H9 (cell line): ENCODE data around the gene CDKAL1. TPM values are rescaled to one million over a fixed set of nuclear protein-coding genes. Genes with fewer than 3 reads are reported as not detected.

Experiments
- DNase-seq: peaks from one replicate; pipeline ENCODE4 v3.0.0-alpha.2; 2017
- H2AFZ ChIP-seq: one replicate; pipeline ENCODE4 v1.6.1; 2013; ENCODE audit warnings: mild to moderate bottlenecking, low read length, control low read depth, moderate library complexity
- H2AK5ac ChIP-seq: 2 replicates; pipeline ENCODE4 v1.6.1; 2013; ENCODE audit warnings: low read length, control low read depth, mixed read lengths; ENCODE audit not compliant: insufficient read length
- H2BK120ac ChIP-seq: one replicate; pipeline ENCODE4 v1.6.1; 2013; ENCODE audit warnings: low read depth, mild to moderate bottlenecking, low read length, control low read depth, inconsistent platforms; ENCODE audit not compliant: poor library complexity, severe bottlenecking
- H2BK12ac ChIP-seq: 2 replicates; pipeline ENCODE4 v1.6.1; 2013; ENCODE audit warnings: low read length, control low read depth, mixed read lengths, low read depth; ENCODE audit not compliant: insufficient read length
- H2BK15ac ChIP-seq: 2 replicates; pipeline ENCODE4 v1.6.1; 2013; ENCODE audit warnings: low read depth, low read length, control low read depth
- H2BK20ac ChIP-seq: one replicate; pipeline ENCODE4 v1.6.1; 2013; ENCODE audit warnings: low read depth, mild to moderate bottlenecking, low read length, control low read depth, inconsistent platforms; ENCODE audit not compliant: poor library complexity, severe bottlenecking
- H2BK5ac ChIP-seq: 2 replicates; pipeline ENCODE4 v1.6.1; 2013; ENCODE audit warnings: low read length, control low read depth, mixed read lengths; ENCODE audit not compliant: insufficient read length
- H3K14ac ChIP-seq: 2 replicates; pipeline ENCODE4 v1.6.1; 2013; ENCODE audit warnings: low read length, control low read depth; ENCODE audit not compliant: insufficient read depth
- H3K18ac ChIP-seq: 2 replicates; pipeline ENCODE4 v1.6.1; 2013; ENCODE audit warnings: low read depth, mild to moderate bottlenecking, mixed read lengths, low read length, control low read depth; ENCODE audit not compliant: insufficient read length
- H3K23ac ChIP-seq: 2 replicates; pipeline ENCODE4 v1.6.1; 2013; ENCODE audit warnings: low read length, control low read depth, mixed read lengths, low read depth; ENCODE audit not compliant: insufficient read length
- H3K23me2 ChIP-seq: 2 replicates; pipeline ENCODE4 v1.6.1; 2013; ENCODE audit warnings: low read depth, mild to moderate bottlenecking, mixed read lengths, low read length, control low read depth; ENCODE audit not compliant: insufficient read length, poor library complexity, severe bottlenecking
- H3K27ac ChIP-seq: 2 replicates; pipeline ENCODE4 v1.5.1; 2013; ENCODE audit warnings: low read length, control low read depth, mixed read lengths, low read depth; ENCODE audit not compliant: insufficient read length
- H3K27me3 ChIP-seq: 2 replicates; pipeline ENCODE4 v1.6.1; 2013; ENCODE audit warnings: low read length, control low read depth, inconsistent platforms; ENCODE audit not compliant: insufficient read depth
- H3K4ac ChIP-seq: 2 replicates; pipeline ENCODE4 v1.6.1; 2013; ENCODE audit warnings: low read depth, mild to moderate bottlenecking, control low read depth, inconsistent platforms, low read length, moderate library complexity
- H3K4me1 ChIP-seq: 2 replicates; pipeline ENCODE4 v1.6.1; 2013; ENCODE audit warnings: low read length, control low read depth, inconsistent platforms; ENCODE audit not compliant: insufficient read depth
- H3K4me2 ChIP-seq: 2 replicates; pipeline ENCODE4 v1.6.1; 2013; ENCODE audit warnings: low read length, control low read depth, mixed read lengths; ENCODE audit not compliant: insufficient read length, insufficient read depth
- H3K56ac ChIP-seq: 2 replicates; pipeline ENCODE4 v1.6.1; 2013; ENCODE audit warnings: low read depth, mild to moderate bottlenecking, mixed read lengths, low read length, control low read depth; ENCODE audit not compliant: insufficient read length
- H3K79me1 ChIP-seq: 2 replicates; pipeline ENCODE4 v1.6.1; 2013; ENCODE audit warnings: low read depth, mild to moderate bottlenecking, moderate library complexity, low read length, control low read depth, inconsistent platforms; ENCODE audit not compliant: insufficient read depth, poor library complexity, severe bottlenecking
- H3K79me2 ChIP-seq: 2 replicates; pipeline ENCODE4 v1.6.1; 2013; ENCODE audit warnings: low read length, control low read depth, inconsistent platforms; ENCODE audit not compliant: insufficient read depth
- H3K9ac ChIP-seq: 2 replicates; pipeline ENCODE4 v1.6.1; 2013; ENCODE audit warnings: low read length, control low read depth, mixed read lengths; ENCODE audit not compliant: insufficient read length; ENCODE audit errors: extremely low read depth
- H3K9me3 ChIP-seq: one replicate; pipeline ENCODE4 v1.6.1; 2013; ENCODE audit warnings: low read depth, low read length, inconsistent platforms; ENCODE audit not compliant: control insufficient read depth
- H3T11ph ChIP-seq: one replicate; pipeline ENCODE4 v1.6.1; 2013; ENCODE audit warnings: mild to moderate bottlenecking, low read length, control low read depth, inconsistent platforms
- H4K20me1 ChIP-seq: one replicate; pipeline ENCODE4 v1.6.1; 2013; ENCODE audit not compliant: control insufficient read depth, insufficient read length, insufficient read depth
- H4K5ac ChIP-seq: 2 replicates; pipeline ENCODE4 v1.6.1; 2013; ENCODE audit warnings: low read depth, mild to moderate bottlenecking, mixed read lengths, low read length, control low read depth; ENCODE audit not compliant: insufficient read length
- H4K8ac ChIP-seq: replicated peaks from 2 replicates; pipeline ENCODE4 v1.6.1; 2013; ENCODE audit warnings: low read length, control low read depth, mixed read lengths, low read depth; ENCODE audit not compliant: insufficient read length
- H4K91ac ChIP-seq: 2 replicates; pipeline ENCODE4 v1.6.1; 2013; ENCODE audit warnings: low read depth, mild to moderate bottlenecking, moderate library complexity, mixed read lengths, low read length, control low read depth; ENCODE audit not compliant: insufficient read length
- H3K27ac Mint-ChIP-seq, 3 experiments: 2 replicates in 2 of 3; 3 replicates in 1 of 3; pipeline ENCODE4 v1.8.0; 2020 to 2021; ENCODE audit warnings: mixed read lengths in 3 of 3, mild to moderate bottlenecking in 1 of 3, moderate library complexity in 1 of 3
- H3K27me3 Mint-ChIP-seq: 2 replicates; pipeline ENCODE4 v1.8.0; 2021; ENCODE audit warnings: low read depth, mild to moderate bottlenecking, moderate library complexity, mixed read lengths
- H3K36me3 Mint-ChIP-seq, 3 experiments: 2 replicates in 2 of 3; 3 replicates in 1 of 3; pipeline ENCODE4 v1.8.0; 2020 to 2021; ENCODE audit warnings: low read depth in 3 of 3, mixed read lengths in 3 of 3; ENCODE audit not compliant: insufficient read depth in 1 of 3
- H3K4me1 Mint-ChIP-seq, 2 experiments: 2 replicates each; pipeline ENCODE4 v1.8.0; 2020; ENCODE audit warnings: mixed read lengths in 2 of 2
- H3K4me3 Mint-ChIP-seq, 2 experiments: 2 replicates in 1 of 2; 3 replicates in 1 of 2; pipeline ENCODE4 v1.8.0; 2020 to 2021; ENCODE audit warnings: mild to moderate bottlenecking in 2 of 2, mixed read lengths in 2 of 2, moderate library complexity in 1 of 2
- H3K9me3 Mint-ChIP-seq, 2 experiments: 2 replicates in 1 of 2; 3 replicates in 1 of 2; pipeline ENCODE4 v1.8.0; 2020; ENCODE audit warnings: mild to moderate bottlenecking in 2 of 2, mixed read lengths in 2 of 2, moderate library complexity in 1 of 2
- total RNA-seq: library from RNA; stranded (reverse); gene quantifications from 2 replicates; pipeline ENCODE4 v1.2.1, GENCODE V29; 2021
- TF ChIP-seq, protein P1 (sequence below): fragments of 200-600 bp; sonication (generic); conservative IDR thresholded peaks from 3 replicates; pipeline ENCODE4 v1.8.0; 2021; ENCODE audit warnings: antibody characterized with exemption, mild to moderate bottlenecking

The CDKAL1 gene
- total RNA-seq, 1 experiment from 2014 or later: 23.0 TPM

GRCh38 chr6:21235162-21235561 is 700.9 kb downstream of the CDKAL1 start:
- Histone ChIP-seq H3T11ph (no peak overlapping the region), H2BK120ac (no peak overlapping the region), H2AK5ac (no peak overlapping the region), H3K23me2 (no peaks in the 10 kb centered on the region), H4K91ac (no peak overlapping the region), H3K14ac (no peak overlapping the region), H2BK20ac (no peak overlapping the region), H3K27me3 (no peaks in the 10 kb centered on the region), H3K4me2 (no peak overlapping the region), H3K79me1 (no peaks in the 10 kb centered on the region), H2BK12ac (no peak overlapping the region), H3K56ac (no peak overlapping the region), H2BK15ac (no peak overlapping the region), H4K8ac (no peak overlapping the region), H3K9ac (no peak overlapping the region), H2AFZ (no peak overlapping the region), H3K9me3 (no peaks in the 10 kb centered on the region), H3K27ac (no peak overlapping the region), H3K79me2 (no peaks in the 10 kb centered on the region), H3K4ac (no peak overlapping the region), H3K18ac (no peak overlapping the region), H3K23ac (no peak overlapping the region), H2BK5ac (no peak overlapping the region), H4K5ac (no peak overlapping the region), H3K4me1 (peaks cover 3% of the 10 kb centered on the region; the same call in 1 of the 2 replicates), H4K20me1 (no peaks in the 10 kb centered on the region)
- DNase-seq: no peak
- TF ChIP-seq, protein P1, sequence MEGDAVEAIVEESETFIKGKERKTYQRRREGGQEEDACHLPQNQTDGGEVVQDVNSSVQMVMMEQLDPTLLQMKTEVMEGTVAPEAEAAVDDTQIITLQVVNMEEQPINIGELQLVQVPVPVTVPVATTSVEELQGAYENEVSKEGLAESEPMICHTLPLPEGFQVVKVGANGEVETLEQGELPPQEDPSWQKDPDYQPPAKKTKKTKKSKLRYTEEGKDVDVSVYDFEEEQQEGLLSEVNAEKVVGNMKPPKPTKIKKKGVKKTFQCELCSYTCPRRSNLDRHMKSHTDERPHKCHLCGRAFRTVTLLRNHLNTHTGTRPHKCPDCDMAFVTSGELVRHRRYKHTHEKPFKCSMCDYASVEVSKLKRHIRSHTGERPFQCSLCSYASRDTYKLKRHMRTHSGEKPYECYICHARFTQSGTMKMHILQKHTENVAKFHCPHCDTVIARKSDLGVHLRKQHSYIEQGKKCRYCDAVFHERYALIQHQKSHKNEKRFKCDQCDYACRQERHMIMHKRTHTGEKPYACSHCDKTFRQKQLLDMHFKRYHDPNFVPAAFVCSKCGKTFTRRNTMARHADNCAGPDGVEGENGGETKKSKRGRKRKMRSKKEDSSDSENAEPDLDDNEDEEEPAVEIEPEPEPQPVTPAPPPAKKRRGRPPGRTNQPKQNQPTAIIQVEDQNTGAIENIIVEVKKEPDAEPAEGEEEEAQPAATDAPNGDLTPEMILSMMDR: no peak
- Mint-ChIP-seq H3K4me1 (peaks cover 22 to 23% of the 10 kb centered on the region in 2 experiments), H3K36me3 (peaks cover 23 to 45% (median 29%) of the 10 kb centered on the region in 3 experiments), H3K4me3 (no peak overlapping the region), H3K27ac (peak overlapping the region in 2 of 3 experiments; percentile 46 to 86; a peak in 3 of 7 replicates), H3K9me3 (peaks cover 21 to 22% of the 10 kb centered on the region in 2 experiments), H3K27me3 (no peaks in the 10 kb centered on the region)
